Gastrocnemius medialis (tissue), 4 donors: Measurements from ENCODE around the gene PDE8A. TPM values are rescaled to one million over a fixed set of nuclear protein-coding genes. Genes with fewer than 3 reads are reported as not detected.
"Not testable (repeated sequence)": the region's sequence is repeated elsewhere in the genome, so short reads cannot be mapped to it uniquely, and the experiment has no call there.

ENCODE experiments used
- ATAC-seq, 2 donors: fragments of 150-250 bp; one replicate each; pipeline ENCODE4 v1.9.1; 2016
- DNase-seq, 2 donors: peaks; one replicate each; pipeline ENCODE4 v3.0.0-alpha.2; 2019
- H3K27ac ChIP-seq, 4 donors: fragments of 200-600 bp; sonication (generic); 1 replicate in 1 of 4; 2 replicates in 3 of 4; pipeline ENCODE4 v1.5.1; 2016 to 2018; ENCODE audit warnings: mild to moderate bottlenecking in 2 of 4, moderate library complexity in 1 of 4
- H3K27me3 ChIP-seq, 3 donors: fragments of 200-600 bp; sonication (generic) in 2 of 3; 1 replicate in 1 of 3; 2 replicates in 2 of 3; pipeline versions ENCODE4 v1.5.1 to v1.6.0; 2016 to 2019; ENCODE audit warnings: mild to moderate bottlenecking in 1 of 3, moderate library complexity in 1 of 3
- H3K36me3 ChIP-seq, 2 donors: fragments of 200-600 bp; sonication (generic) in 1 of 2; one replicate each; pipeline ENCODE4 v1.5.1; 2017 to 2018
- H3K4me1 ChIP-seq, 2 donors: fragments of 200-600 bp; sonication (generic) in 1 of 2; one replicate each; pipeline ENCODE4 v1.5.1; 2016 to 2017; ENCODE audit warnings: mild to moderate bottlenecking in 2 of 2
- H3K4me3 ChIP-seq, 4 donors: fragments of 200-600 bp; sonication (generic) in 3 of 4; 1 replicate in 1 of 4; 2 replicates in 3 of 4; pipeline ENCODE4 v1.5.1; 2016 to 2019; ENCODE audit warnings: mild to moderate bottlenecking in 2 of 4
- H3K9me3 ChIP-seq, 3 donors: fragments of 200-600 bp; sonication (generic) in 2 of 3; 1 replicate in 1 of 3; 2 replicates in 2 of 3; pipeline ENCODE4 v1.5.1; 2016 to 2019
- POLR2A ChIP-seq, 2 donors: fragments of 450-650 bp; IDR thresholded peaks; one replicate each; pipeline ENCODE4 v1.6.1; 2017; ENCODE audit warnings: antibody characterized with exemption in 2 of 2, mild to moderate bottlenecking in 2 of 2, moderate library complexity in 2 of 2
- in situ Hi-C, 4 donors: fragments of 200-750 bp; cut with MboI; loops; one replicate each; pipeline versions ENCODE4 v1.15.0 to v1.8.0; 2017; ENCODE audit warnings: low sequenced_read_pairs in 4 of 4
- intact Hi-C: fragments of 100-400 bp; cut with DNase I; formaldehyde crosslinking; loops from one replicate; pipeline ENCODE4 v1.15.1; 2023; ENCODE audit warnings: low total_unique reads
- total RNA-seq, 4 donors: library from RNA; depleted of rRNA; stranded (reverse); fragments of >200 nt; gene quantifications; one replicate each; pipeline versions ENCODE4 v1.1.0 to v1.2.3, GENCODE V29; 2016
- TF ChIP-seq, protein P1 (sequence below), 5 experiments: fragments of 450-650 bp in 3 of 5; fragments of 200-600 bp in 2 of 5; sonication (generic) in 2 of 5; IDR thresholded peaks in 4 of 5; conservative IDR thresholded peaks in 1 of 5; 1 replicate in 4 of 5; 2 replicates in 1 of 5; pipeline ENCODE4 v1.5.1; 2016 to 2019; ENCODE audit warnings: antibody characterized with exemption in 5 of 5, mild to moderate bottlenecking in 3 of 5, moderate library complexity in 3 of 5

The PDE8A gene
- total RNA-seq, 4 donors from 2014 or later, result 6.3 to 20.6 (median 13.9) TPM

DNA sequence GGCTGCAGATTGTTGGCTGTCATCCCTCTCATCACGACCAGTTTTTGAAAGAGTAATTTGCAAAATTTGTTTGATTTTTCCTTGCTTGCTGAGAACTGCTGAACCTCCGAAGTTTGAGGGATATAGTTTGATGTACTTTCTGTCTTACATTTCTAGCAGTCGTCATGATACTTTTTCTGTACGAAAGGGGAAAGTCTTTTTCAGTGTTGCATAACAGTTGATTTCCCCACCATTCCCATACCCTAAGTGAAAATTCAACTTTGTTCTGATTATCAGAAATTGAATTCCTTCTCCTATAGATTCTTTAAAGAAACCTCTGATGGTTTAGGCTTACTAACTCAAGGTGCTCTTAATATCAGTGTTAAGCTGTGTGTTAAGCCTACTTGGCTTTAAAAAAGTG lies 1.6 kb downstream of the PDE8A start:
- DNase-seq (no peak), ATAC-seq (no peak)
- peak overlapping the region; percentile 80 to 94 (median 91) for H3K4me3 ChIP-seq
- intact Hi-C loops, result no loop called here
- in situ Hi-C loops, result no loop called here
- H3K9me3 ChIP-seq, result no peaks in the 10 kb centered on the region
- no peaks in the 10 kb centered on the region for H3K36me3 ChIP-seq
- peak overlapping the region in 3 of 4 donors; percentile 96 to 97 (median 96) for H3K27ac ChIP-seq
- TF ChIP-seq, protein P1, sequence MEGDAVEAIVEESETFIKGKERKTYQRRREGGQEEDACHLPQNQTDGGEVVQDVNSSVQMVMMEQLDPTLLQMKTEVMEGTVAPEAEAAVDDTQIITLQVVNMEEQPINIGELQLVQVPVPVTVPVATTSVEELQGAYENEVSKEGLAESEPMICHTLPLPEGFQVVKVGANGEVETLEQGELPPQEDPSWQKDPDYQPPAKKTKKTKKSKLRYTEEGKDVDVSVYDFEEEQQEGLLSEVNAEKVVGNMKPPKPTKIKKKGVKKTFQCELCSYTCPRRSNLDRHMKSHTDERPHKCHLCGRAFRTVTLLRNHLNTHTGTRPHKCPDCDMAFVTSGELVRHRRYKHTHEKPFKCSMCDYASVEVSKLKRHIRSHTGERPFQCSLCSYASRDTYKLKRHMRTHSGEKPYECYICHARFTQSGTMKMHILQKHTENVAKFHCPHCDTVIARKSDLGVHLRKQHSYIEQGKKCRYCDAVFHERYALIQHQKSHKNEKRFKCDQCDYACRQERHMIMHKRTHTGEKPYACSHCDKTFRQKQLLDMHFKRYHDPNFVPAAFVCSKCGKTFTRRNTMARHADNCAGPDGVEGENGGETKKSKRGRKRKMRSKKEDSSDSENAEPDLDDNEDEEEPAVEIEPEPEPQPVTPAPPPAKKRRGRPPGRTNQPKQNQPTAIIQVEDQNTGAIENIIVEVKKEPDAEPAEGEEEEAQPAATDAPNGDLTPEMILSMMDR (IDR thresholded peaks at IDR 0.05 in 4 of 5, conservative IDR thresholded peaks at IDR 0.05 in 1 of 5), result no peak
- TF ChIP-seq POLR2A (IDR thresholded peaks at IDR 0.05), result no peak
- no peaks in the 10 kb centered on the region for H3K27me3 ChIP-seq
- peaks cover 29 to 35% of the 10 kb centered on the region in 2 donors for H3K4me1 ChIP-seq

- H3K27ac ChIP-seq, result peak overlapping the region in 2 of 4 donors; percentile 18 to 96
- in situ Hi-C loops (no loop called here), intact Hi-C loops (no loop called here)
- TF ChIP-seq POLR2A (IDR thresholded peaks at IDR 0.05), result no peak
- TF ChIP-seq, protein P1 (IDR thresholded peaks at IDR 0.05 in 4 of 5, conservative IDR thresholded peaks at IDR 0.05 in 1 of 5), result no peak
- DNase-seq (no peak), ATAC-seq (no peak)
- no peaks in the 10 kb centered on the region for H3K27me3 ChIP-seq
- H3K4me3 ChIP-seq, result peak overlapping the region in 3 of 4 donors; percentile 80 to 94 (median 88)
- H3K9me3 ChIP-seq, result no peaks in the 10 kb centered on the region
- peaks cover 33 to 39% of the 10 kb centered on the region in 2 donors for H3K4me1 ChIP-seq
- no peaks in the 10 kb centered on the region for H3K36me3 ChIP-seq
Measured at GRCh38 chr15:84983711-84984110, 2.1 kb downstream of the PDE8A start.

DNA sequence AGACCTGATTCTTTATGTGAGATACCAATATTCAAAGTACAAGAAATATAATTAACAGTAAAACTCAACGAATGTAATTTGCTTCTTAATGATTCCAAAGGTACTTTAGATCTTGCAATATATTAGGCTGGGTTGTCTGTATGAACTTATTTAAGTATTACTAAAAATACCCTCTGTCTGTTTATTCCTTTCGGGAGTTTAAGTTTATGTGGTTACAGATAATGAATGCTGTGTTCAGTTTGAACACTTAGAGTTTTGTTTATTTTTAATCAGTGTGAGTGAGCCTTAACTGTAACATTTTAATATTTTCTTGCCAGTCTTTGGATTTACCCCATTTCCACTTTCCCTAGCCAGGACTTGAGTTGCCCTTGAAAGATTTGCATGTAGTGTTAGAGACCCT lies 3.5 kb downstream of the PDE8A start:
- Histone ChIP-seq H3K27me3 (no peaks in the 10 kb centered on the region), H3K4me1 (peaks cover 31 to 35% of the 10 kb centered on the region in 2 donors), H3K27ac (no peak overlapping the region), H3K9me3 (no peaks in the 10 kb centered on the region), H3K4me3 (no peak overlapping the region), H3K36me3 (no peaks in the 10 kb centered on the region)
- TF ChIP-seq POLR2A (IDR thresholded peaks at IDR 0.05), result no peak
- intact Hi-C loops, result no loop called here
- ATAC-seq, result no peak
- DNase-seq, result no peak
- in situ Hi-C loops, result no loop called here

DNA sequence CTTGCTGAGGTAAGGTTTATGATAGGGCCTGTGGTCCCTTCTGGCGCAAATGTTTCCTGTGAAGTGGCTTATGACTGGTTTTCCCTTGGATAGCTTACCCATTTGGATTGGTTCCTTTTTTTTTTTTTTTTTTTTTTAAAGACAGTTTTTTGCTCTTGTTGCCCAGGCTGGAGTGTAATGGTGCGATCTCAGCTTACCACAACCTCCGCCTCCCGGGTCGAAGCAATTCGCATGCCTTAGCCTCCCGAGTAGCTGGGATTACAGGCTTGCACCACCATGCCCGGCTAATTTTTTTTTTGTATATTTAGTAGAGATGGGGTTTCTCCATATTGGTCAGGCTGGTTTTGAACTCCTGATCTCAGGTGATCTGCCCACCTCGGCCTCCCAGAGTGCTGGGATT lies 5.7 kb downstream of the PDE8A start:
- H3K9me3 ChIP-seq, ATAC-seq, H3K4me3 ChIP-seq, DNase-seq, H3K27ac ChIP-seq, intact Hi-C loops, H3K27me3 ChIP-seq, H3K36me3 ChIP-seq, in situ Hi-C loops: not testable (repeated sequence)
- H3K4me1 ChIP-seq, result peaks cover 46 to 53% of the 10 kb centered on the region in 2 donors

DNA sequence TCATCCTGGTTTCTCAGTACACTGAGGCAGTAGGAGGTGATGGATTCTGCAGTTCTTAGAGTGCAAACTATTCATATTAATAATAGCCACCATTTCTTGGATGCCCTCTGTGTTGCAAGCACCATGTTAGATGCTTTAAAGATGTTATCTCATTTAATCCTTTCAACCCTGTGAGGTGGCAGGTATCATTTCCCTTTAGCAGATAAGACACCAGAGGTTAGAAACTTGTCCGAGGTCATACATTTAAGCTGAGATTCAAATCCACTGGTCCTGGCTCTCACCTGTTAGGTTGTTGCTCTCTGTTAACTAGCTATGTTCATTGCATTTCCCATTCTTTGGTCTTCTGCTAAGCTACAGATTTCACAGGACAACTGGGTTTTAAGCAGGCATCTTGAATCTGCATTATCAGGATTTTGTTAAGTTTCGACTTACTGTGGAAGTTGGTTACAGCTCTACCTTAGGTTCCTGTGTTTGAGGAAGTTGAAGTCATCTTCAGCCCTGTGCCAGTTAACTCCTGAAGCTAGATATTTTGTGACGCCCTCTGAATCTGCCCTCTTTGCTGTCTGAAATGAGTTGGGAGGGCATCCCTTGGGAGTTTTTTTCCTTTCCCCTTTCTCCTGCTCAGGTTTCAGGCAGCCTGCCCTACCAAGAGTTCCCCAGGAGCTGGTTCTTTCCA lies 6.4 kb downstream of the PDE8A start:
- Histone ChIP-seq H3K4me3 (no peak overlapping the region), H3K4me1 (peaks cover 40 to 55% of the 10 kb centered on the region in 2 donors), H3K9me3 (no peaks in the 10 kb centered on the region), H3K27ac (peak overlapping the region in 1 of 4 donors; percentile 23), H3K36me3 (no peaks in the 10 kb centered on the region), H3K27me3 (no peaks in the 10 kb centered on the region)
- DNase-seq, result no peak
- in situ Hi-C loops (no loop called here), intact Hi-C loops (no loop called here)
- no peak for ATAC-seq
- no peak for TF ChIP-seq POLR2A (IDR thresholded peaks at IDR 0.05)
- TF ChIP-seq, protein P1 (IDR thresholded peaks at IDR 0.05 in 4 of 5, conservative IDR thresholded peaks at IDR 0.05 in 1 of 5), result no peak
